Upper lobe of right lung (tissue), 1 donor: ENCODE data around the gene SMAD3. TPM values are rescaled to one million over a fixed set of nuclear protein-coding genes. Genes with fewer than 3 reads are reported as not detected.

Experiments
- ATAC-seq: fragments of 200-7000 bp; cut with Tn5 transposase; one replicate; pipeline ENCODE4 v1.9.1; 2020; ENCODE audit warnings: mild to moderate bottlenecking, moderate library complexity
- DNase-seq: peaks from one replicate; pipeline ENCODE4 v3.0.0-alpha.2; 2020
- H3K27ac ChIP-seq: fragments of 200-600 bp; one replicate; pipeline ENCODE4 v1.8.0; 2022
- H3K27me3 ChIP-seq: fragments of 200-600 bp; one replicate; pipeline ENCODE4 v1.8.0; 2022; ENCODE audit warnings: mild to moderate bottlenecking
- H3K36me3 ChIP-seq: fragments of 200-600 bp; one replicate; pipeline ENCODE4 v1.8.0; 2022
- H3K4me1 ChIP-seq: fragments of 200-600 bp; one replicate; pipeline ENCODE4 v1.8.0; 2022
- H3K4me3 ChIP-seq: fragments of 200-600 bp; one replicate; pipeline ENCODE4 v1.8.0; 2022; ENCODE audit warnings: mild to moderate bottlenecking
- H3K9me3 ChIP-seq: fragments of 200-600 bp; one replicate; pipeline ENCODE4 v1.8.0; 2022
- intact Hi-C: fragments of 100-400 bp; cut with DNase I; formaldehyde crosslinking; loops from one replicate; pipeline ENCODE4 v1.11.0; 2022
- total RNA-seq: library from RNA; stranded (reverse); fragmentation: NEBNext Ultra II Directional; extraction: Animal tissue kit (Norgen Biotek cat#: 25700); gene quantifications from one replicate; pipeline ENCODE4 v1.2.1, GENCODE V29; 2021
- TF ChIP-seq, protein P1 (sequence below): fragments of 200-600 bp; IDR thresholded peaks from one replicate; pipeline ENCODE4 v1.8.0; 2022; ENCODE audit warnings: antibody characterized with exemption
- donor health status: DM: no; HTN: yes; CAD: no; lungs with severe emphysema.

SMAD3 gene
- total RNA-seq, 1 donor from 2014 or later = 31.6 TPM

DNA sequence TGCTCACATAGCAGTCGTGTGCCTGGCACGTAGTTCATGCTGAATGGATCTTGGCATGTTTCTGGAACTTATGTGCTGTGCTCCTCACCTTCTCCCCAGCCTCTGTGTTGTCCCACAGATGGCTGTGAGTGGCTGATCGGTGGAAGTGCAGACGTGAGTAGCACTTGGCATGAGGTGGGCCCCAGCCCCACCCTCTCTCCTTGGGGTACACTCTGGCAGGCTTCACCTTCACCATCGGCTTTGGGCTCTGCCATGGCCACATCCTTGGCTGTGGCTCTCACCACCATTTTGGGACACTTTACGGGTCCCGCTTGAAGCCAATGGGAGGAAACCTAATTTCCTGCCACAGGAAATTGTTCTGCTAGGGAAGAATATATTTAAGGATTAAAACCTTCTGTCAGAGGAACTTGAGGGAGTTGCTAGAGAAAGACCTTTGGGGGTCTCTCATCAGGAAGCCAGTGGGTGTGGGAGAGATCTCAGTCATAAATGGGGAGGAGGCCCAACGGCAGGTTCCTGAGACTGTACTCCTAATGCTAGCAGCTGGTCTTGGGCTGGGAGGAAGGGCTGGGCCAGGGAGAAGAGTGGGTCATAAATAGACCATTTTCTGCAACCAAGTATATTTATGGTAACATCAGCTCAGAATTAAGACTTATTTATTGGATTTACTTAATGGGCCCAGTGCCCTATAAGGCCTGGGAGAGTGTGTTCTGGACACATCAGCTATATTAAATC is 92.3 kb downstream of the SMAD3 start:
- Histone ChIP-seq H3K27ac (no peak overlapping the region), H3K9me3 (no peaks in the 10 kb centered on the region), H3K4me1 (peaks cover 21% of the 10 kb centered on the region), H3K4me3 (no peak overlapping the region), H3K36me3 (no peaks in the 10 kb centered on the region), H3K27me3 (no peaks in the 10 kb centered on the region)
- intact Hi-C loops = no loop called here
- TF ChIP-seq, protein P1, sequence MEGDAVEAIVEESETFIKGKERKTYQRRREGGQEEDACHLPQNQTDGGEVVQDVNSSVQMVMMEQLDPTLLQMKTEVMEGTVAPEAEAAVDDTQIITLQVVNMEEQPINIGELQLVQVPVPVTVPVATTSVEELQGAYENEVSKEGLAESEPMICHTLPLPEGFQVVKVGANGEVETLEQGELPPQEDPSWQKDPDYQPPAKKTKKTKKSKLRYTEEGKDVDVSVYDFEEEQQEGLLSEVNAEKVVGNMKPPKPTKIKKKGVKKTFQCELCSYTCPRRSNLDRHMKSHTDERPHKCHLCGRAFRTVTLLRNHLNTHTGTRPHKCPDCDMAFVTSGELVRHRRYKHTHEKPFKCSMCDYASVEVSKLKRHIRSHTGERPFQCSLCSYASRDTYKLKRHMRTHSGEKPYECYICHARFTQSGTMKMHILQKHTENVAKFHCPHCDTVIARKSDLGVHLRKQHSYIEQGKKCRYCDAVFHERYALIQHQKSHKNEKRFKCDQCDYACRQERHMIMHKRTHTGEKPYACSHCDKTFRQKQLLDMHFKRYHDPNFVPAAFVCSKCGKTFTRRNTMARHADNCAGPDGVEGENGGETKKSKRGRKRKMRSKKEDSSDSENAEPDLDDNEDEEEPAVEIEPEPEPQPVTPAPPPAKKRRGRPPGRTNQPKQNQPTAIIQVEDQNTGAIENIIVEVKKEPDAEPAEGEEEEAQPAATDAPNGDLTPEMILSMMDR = no peak
- DNase-seq (no peak), ATAC-seq (no peak)

- ATAC-seq = no peak
- no peak for DNase-seq
Measured at GRCh38 chr15:67158367-67158766, 93.0 kb downstream of the SMAD3 start.

GRCh38 chr15:67161412-67161811 is 96.0 kb downstream of the SMAD3 start:
- DNase-seq (no peak), ATAC-seq (no peak)
- H3K27ac ChIP-seq = no peak overlapping the region
- peaks cover 16% of the 10 kb centered on the region for H3K4me1 ChIP-seq
- intact Hi-C loops = no loop called here
- TF ChIP-seq, protein P1 = no peak
- H3K4me3 ChIP-seq = no peak overlapping the region
- peaks cover 12% of the 10 kb centered on the region for H3K36me3 ChIP-seq
- no peaks in the 10 kb centered on the region for H3K27me3 ChIP-seq
- H3K9me3 ChIP-seq = no peaks in the 10 kb centered on the region

More at GRCh38 chr15:67158367-67158766, 93.0 kb downstream of the SMAD3 start:
- H3K27ac ChIP-seq = no peak overlapping the region
- TF ChIP-seq, protein P1 = no peak
- H3K27me3 ChIP-seq = no peaks in the 10 kb centered on the region
- intact Hi-C loops = no loop called here
- no peaks in the 10 kb centered on the region for H3K36me3 ChIP-seq
- H3K4me1 ChIP-seq = peaks cover 21% of the 10 kb centered on the region
- no peaks in the 10 kb centered on the region for H3K9me3 ChIP-seq
- no peak overlapping the region for H3K4me3 ChIP-seq

GRCh38 chr15:67161881-67162280 is 96.5 kb downstream of the SMAD3 start:
- no peak overlapping the region for H3K27ac ChIP-seq
- intact Hi-C loops = no loop called here
- peaks cover 16% of the 10 kb centered on the region for H3K4me1 ChIP-seq
- no peaks in the 10 kb centered on the region for H3K27me3 ChIP-seq
- DNase-seq (no peak), ATAC-seq (no peak)
- no peaks in the 10 kb centered on the region for H3K9me3 ChIP-seq
- TF ChIP-seq, protein P1 = no peak
- no peak overlapping the region for H3K4me3 ChIP-seq
- H3K36me3 ChIP-seq = peaks cover 12% of the 10 kb centered on the region

- H3K9me3 ChIP-seq = no peaks in the 10 kb centered on the region
- TF ChIP-seq, protein P1 = no peak
- H3K4me3 ChIP-seq = no peak overlapping the region
- no peaks in the 10 kb centered on the region for H3K27me3 ChIP-seq
- peaks cover 12% of the 10 kb centered on the region for H3K36me3 ChIP-seq
- H3K4me1 ChIP-seq = peaks cover 18% of the 10 kb centered on the region
- ATAC-seq (no peak), DNase-seq (no peak)
- intact Hi-C loops = no loop called here
- no peak overlapping the region for H3K27ac ChIP-seq
Measured at GRCh38 chr15:67163180-67163579, 97.8 kb downstream of the SMAD3 start.
